Activated T-helper 1 cell treated with anti-CD3 and anti-CD28 coated beads, Interleukin-2, amount 50 U/mL, for 16 hours (primary cell): Measurements from ENCODE around the gene ZNF764.
"Not testable (repeated sequence)": the region's sequence is repeated elsewhere in the genome, so short reads cannot be mapped to it uniquely, and the experiment has no call there.

Experiments
- DNase-seq, 2 donors: peaks; one replicate each; pipeline ENCODE4 v3.0.0-alpha.2; 2020; ENCODE audit warnings: low read depth in 1 of 2, low spot score in 1 of 2

Gene ZNF764

GRCh38 chr16:30551781-30552180 is 6.4 kb downstream of the ZNF764 start:
- DNase-seq = peak; percentile 35 to 46

GRCh38 chr16:30548416-30549253 is 9.5 kb downstream of the ZNF764 start:
- no peak for DNase-seq

- no peak for DNase-seq
Observed at GRCh38 chr16:30546115-30546514, 12.1 kb downstream of the ZNF764 start.

- DNase-seq = no peak
Observed at GRCh38 chr16:30543067-30543466, 15.1 kb downstream of the ZNF764 start.

- no peak for DNase-seq
Observed at GRCh38 chr16:30541502-30542329, 16.5 kb downstream of the ZNF764 start.

- not testable (repeated sequence) for DNase-seq
Observed at GRCh38 chr16:30540916-30541464, 17.2 kb downstream of the ZNF764 start.

GRCh38 chr16:30539986-30540526 is 18.1 kb downstream of the ZNF764 start:
- not testable (repeated sequence) for DNase-seq

GRCh38 chr16:30539000-30539964 is 18.9 kb downstream of the ZNF764 start:
- DNase-seq = no peak

- not testable (repeated sequence) for DNase-seq
Observed at GRCh38 chr16:30536391-30537024, 21.7 kb downstream of the ZNF764 start.

GRCh38 chr16:30535777-30536190 is 22.4 kb downstream of the ZNF764 start:
- DNase-seq = peak; percentile 32 to 48

- DNase-seq = no peak
Observed at GRCh38 chr16:30535106-30535776, 22.9 kb downstream of the ZNF764 start.

- DNase-seq = peak; percentile 82 to 85
Observed at GRCh38 chr16:30534368-30535105, 23.6 kb downstream of the ZNF764 start, which contains the start of gene ZNF747. ZNF747 (minus strand) TSS chr16:30534858; CDS start chr16:30534679, 179 bp downstream.

- DNase-seq = no peak
Observed at GRCh38 chr16:30533748-30534367, 24.3 kb downstream of the ZNF764 start.

- DNase-seq = no peak
Observed at GRCh38 chr16:30533146-30533522, 25.0 kb downstream of the ZNF764 start.

- no peak for DNase-seq
Observed at GRCh38 chr16:30532285-30533145, 25.7 kb downstream of the ZNF764 start.

- DNase-seq = no peak
Observed at GRCh38 chr16:30530163-30531037, 27.8 kb downstream of the ZNF764 start.
